Keratinocyte (primary cell): ENCODE measurements around the gene DAB1.

Source experiments
- CTCF ChIP-seq, 3 experiments: IDR thresholded peaks in 1 of 3; conservative IDR thresholded peaks in 1 of 3; optimal IDR thresholded peaks in 1 of 3; 2 replicates in 2 of 3; 3 replicates in 1 of 3; pipeline versions ENCODE3 to v1.5.1; 2011; ENCODE audit warnings: low read length in 3 of 3, mild to moderate bottlenecking in 3 of 3, moderate library complexity in 2 of 3, control low read depth in 1 of 3, inconsistent platforms in 1 of 3; ENCODE audit not compliant: insufficient read depth in 2 of 3; ENCODE audit errors: extremely low read depth in 1 of 3
- EZH2 ChIP-seq: IDR thresholded peaks from one replicate; pipeline ENCODE4 v1.6.1; 2012; ENCODE audit warnings: inconsistent platforms, mild to moderate bottlenecking, low read length, moderate library complexity

- TF ChIP-seq CTCF (optimal IDR thresholded peaks at IDR 0.05 in 1 of 3, IDR thresholded peaks at IDR 0.05 in 1 of 3, conservative IDR thresholded peaks at IDR 0.05 in 1 of 3; ENCODE audit: extremely low read depth in 1 of 3, insufficient read depth in 2 of 3, low read length in 3 of 3) (no peak), EZH2 (no peak)
Observed at GRCh38 chr1:56973923-56974742, 449.7 kb downstream of the DAB1 start.
